NCI-H2081 treated with DMSO at 0.1 percent for 48 hours (cell line): Measurements from ENCODE around the gene CLCNKB.
"Not testable (repeated sequence)": the region's sequence is repeated elsewhere in the genome, so short reads cannot be mapped to it uniquely, and the experiment has no call there.

Experiments used
- DNase-seq: peaks from one replicate; lab custom pipeline; 2025; lab: John Stamatoyannopoulos, UW

Gene CLCNKB

GRCh38 chr1:16015491-16015890 lies 28.1 kb upstream of the CLCNKB start:
- DNase-seq: no peak

DNA sequence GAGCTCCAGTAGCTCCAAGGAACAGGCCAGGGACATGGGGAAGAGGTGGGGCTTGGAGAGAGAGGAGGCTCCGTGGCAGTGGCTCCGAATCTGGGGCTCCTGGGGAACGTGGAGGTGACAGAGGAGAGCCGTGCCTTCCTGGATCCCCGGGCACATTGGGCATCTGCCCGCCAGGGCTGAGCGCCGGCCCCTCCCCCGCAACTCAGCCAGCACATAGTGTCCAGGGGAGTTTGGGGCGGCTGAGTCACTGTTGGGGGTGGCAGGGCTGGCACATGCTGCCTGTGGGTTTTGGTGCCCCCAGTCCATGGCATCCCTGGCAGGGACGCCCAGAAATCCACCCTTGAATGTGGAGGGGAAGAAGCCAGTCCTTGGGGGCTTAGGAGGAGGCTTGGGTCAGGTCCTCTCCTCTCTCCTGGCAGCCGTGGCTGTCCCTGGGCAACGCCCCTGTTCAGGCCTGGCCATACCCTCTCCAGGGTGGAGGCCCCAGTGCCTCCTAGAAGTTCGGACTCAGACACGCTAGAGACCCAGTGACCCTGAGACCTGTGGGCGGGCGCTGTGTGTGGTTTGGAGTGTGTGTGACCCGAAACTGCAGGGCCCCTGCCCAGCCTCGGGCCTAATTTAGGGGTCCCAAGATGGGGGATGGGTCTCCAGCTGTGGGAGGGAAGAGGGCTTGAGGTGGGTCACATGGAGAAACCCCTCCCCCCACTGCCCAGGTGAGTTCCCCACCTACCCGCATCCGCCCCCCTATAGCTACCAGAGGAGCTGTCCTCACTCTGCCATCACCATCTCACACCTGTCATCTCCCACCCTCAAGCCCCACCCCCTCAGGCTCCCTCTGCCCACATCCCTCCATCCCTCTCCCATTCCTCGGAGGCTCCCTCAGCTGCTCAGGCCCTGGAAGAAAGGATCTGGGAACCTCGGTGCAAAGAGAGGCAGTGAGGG lies 27.4 kb upstream of the CLCNKB start:
- DNase-seq: no peak

DNA sequence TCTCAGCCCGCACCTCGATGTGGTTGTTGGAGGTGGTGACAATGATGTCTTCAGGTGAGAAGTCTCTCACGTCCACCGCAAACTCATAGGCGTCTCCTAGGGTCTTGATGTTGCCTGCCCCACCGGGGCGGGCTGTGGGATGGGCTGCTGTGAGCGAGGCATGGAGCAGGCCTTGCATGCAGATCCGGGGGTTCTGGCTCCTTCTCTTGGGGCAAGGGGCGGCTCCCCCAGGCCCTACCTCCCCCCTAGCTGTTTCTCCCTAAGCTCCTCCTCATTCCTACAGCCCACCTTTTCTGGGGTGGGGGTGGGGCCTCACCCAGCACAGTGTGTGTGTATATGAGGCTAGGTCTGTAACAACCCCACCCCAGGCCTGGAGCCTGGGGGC lies 26.5 kb upstream of the CLCNKB start:
- DNase-seq: no peak

- no peak for DNase-seq
Observed at GRCh38 chr1:16017461-16018303, 25.9 kb upstream of the CLCNKB start, which contains the start of gene HSPB7. TSS of gene HSPB7 (minus strand) at chr1:16018043. CDS start at chr1:16017963, 80 bp downstream.

DNA sequence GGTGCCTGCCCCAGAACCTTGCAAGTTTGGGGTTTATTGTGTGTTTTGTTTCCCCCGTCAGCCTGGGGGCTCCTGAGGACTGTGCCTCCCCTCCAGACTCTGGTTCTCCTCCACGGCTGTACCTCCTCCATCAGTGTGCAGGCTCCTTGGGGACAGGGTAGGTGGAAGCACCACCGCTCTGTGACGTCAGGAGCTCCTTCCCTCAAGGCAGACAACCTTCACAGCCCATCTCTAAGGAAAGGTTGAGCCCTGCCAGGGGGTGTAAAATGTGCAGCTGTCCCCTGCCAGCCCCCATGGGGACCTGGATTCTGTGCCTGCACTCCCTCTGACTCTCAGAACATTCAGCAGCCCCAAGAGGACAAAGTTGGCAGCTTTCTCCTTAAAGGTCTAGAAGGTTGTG lies 25.3 kb upstream of the CLCNKB start:
- DNase-seq: no peak

GRCh38 chr1:16018749-16019643 lies 24.6 kb upstream of the CLCNKB start:
- DNase-seq: no peak

GRCh38 chr1:16019644-16020277 lies 23.8 kb upstream of the CLCNKB start:
- DNase-seq: no peak

DNA sequence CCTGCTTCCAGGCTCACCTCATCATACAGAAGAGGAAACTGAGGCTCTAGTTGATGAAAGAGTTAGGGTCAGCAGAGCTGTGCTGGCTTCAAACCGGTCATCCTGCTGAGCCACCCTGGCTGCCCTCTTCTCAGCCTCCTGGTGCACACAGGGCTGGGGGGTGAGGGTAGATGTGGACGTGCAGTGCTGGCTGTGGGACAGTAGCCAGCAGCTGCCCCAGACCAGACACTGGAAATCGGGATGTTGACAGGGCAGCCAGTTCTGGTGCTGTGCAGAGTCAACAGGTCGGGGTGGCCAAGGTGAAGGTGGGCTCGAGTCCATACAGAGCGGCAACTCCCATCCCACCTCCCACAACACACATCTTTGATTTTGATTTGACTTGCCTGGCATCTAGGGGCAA lies 23.3 kb upstream of the CLCNKB start:
- DNase-seq: no peak

GRCh38 chr1:16020878-16021277 lies 22.7 kb upstream of the CLCNKB start:
- not testable (repeated sequence) for DNase-seq

- DNase-seq: no peak
Observed at GRCh38 chr1:16021681-16022080, 21.9 kb upstream of the CLCNKB start, which contains the start of gene CLCNKA. TSS of gene CLCNKA (plus strand) at chr1:16022036. CDS start at chr1:16022620, 584 bp downstream.

DNA sequence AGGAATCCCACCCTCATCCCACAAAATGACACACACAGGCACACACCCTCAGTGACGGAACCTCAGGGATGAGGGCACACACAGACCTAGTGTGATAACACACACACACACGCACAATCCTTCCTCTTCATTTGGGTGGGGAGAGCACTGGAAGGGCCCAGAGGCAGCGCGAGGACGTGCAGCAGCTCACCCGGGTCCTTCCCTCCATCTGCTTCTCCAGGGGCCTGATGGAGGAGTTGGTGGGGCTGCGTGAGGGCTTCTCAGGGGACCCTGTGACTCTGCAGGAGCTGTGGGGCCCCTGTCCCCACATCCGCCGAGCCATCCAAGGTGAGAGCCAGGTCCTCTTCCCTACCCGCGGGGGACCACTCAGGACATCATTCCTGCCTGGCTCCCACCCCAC lies 21.2 kb upstream of the CLCNKB start:
- DNase-seq: no peak

GRCh38 chr1:16023050-16023653 lies 20.4 kb upstream of the CLCNKB start:
- DNase-seq: no peak

DNA sequence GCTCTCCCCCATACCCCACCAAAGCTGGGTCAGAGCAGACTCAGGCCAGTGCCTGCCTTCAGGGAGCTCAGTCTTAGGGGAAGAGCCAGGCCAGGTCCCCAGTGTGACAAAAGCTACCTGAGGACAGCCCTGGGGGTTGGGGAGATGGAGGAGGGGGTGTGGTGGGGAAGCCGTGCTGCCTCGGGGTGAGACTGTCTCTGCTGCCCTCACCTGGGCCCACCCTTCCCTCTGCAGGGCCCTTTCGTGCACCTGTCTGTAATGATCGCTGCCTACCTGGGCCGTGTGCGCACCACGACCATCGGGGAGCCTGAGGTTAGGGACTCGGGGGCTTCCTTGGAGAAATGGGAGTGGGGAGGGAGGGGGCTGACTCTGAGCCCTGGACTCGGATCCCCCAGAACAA lies 17.3 kb upstream of the CLCNKB start:
- DNase-seq: not testable (repeated sequence)

GRCh38 chr1:16026723-16027484 lies 16.7 kb upstream of the CLCNKB start:
- DNase-seq: no peak

DNA sequence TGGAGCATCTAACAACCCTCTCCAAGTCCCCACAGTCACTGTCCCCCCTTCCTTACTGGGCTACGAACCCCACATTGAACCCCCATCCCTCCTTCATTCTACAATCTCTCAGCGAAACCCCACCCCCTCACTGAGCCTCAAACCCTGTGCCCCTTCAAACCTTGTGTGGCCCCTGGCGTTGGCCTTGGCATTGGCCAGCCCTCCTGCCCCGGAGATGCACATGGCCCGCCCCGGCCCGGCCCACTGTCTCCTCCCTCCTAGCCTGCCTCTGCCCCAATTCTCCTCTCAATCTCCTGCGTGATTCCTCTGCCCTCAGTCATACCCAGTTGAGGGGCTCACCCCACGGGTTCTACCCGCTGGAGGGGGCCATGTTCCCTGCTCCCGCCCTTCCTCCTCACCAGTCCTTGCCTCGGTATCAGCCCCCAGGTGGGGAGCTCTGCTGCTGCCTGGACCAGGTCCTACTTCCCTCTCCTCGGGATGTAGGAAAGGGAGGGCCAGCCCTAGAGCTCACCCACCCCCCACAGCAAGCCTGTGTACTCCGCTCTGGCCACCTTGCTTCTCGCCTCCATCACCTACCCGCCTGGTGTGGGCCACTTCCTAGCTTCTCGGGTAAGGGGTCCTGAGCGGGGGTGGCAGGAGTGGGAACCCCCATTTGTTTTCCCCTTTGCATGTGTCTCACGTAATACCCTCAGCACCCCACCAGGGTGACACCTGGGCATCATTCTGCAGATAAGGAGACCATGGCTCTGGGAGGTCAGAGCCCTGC lies 15.2 kb upstream of the CLCNKB start:
- DNase-seq: no peak

DNA sequence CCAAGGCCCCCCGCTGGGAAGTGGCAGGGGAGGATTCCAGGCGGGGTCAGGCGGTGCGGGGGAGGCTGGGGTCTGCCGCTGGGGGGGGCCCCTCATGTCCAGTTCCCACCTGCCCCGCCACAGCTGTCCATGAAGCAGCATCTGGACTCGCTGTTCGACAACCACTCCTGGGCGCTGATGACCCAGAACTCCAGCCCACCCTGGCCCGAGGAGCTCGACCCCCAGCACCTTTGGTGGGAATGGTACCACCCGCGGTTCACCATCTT lies 14.6 kb upstream of the CLCNKB start:
- not testable (repeated sequence) for DNase-seq

DNA sequence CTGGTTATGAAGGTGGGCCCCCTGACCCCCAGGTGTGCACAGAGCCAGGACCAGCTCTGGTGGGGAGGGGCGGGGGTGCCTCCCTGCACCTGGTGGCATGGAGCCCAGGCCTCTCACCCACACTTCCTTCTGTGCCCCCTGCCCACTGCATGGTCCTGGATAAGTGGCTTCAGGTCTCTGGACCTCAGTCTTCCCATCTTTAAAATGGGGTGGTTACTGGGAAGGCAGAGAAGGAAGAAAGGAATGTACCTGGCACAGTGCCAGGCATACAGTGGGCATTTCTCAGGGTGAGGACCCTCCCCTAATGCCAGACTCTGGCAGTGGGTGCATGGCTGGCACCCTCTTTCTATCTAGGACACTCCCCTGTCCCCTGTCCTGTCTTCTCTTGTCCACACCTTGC lies 14.3 kb upstream of the CLCNKB start:
- no peak for DNase-seq

DNA sequence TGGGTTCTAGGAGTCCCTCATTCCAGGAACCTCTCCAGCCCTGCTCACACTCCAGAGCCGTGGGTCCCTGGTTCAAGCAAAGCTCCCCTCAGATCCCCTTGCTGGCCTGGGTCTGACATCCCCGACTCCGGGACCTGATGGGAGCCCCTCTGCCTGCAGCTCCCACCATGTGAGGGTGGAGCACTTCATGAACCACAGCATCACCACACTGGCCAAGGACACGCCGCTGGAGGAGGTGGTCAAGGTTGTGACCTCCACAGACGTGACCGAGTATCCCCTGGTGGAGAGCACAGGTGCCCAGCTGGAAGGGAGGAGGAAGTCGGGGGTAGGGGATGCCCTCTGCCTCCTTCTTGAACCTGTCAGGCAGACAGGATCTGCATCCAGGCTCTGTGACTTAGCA lies 12.0 kb upstream of the CLCNKB start:
- DNase-seq: no peak

DNA sequence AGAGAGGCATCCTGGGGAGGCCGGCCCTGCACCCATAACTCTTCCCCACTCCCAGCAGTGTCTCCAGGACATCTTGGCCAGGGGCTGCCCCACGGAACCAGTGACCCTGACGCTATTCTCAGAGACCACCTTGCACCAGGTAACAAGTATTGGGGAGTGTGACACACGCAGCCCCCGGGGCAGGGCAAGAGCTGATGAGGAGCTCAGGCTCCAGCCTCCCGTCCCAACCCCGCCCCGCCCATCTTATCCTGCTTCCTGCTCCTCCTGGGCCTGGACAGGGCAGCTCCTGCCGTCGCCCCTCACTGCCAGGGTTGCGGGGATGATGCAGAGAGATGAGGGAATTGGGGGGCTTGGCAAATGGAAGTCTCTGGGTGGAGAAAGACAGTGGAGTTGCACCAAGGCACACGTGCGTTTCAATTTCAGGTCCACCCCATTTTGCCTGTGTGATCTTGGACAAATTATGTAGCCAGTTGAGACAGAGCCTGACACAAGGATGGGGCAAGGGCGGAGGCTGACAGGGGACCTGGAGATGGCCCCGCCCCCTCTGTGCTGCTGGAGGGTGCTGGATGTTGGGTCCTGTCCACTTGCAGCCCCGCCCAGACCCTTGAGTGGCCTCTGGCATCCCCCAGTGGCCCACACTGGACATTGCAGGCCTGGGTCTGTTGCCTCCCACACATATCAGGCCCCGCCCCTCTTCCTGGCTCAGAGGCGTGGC lies 11.0 kb upstream of the CLCNKB start:
- DNase-seq: no peak
